ENCODE measurements around the gene TMEM247.

Gene TMEM247

DNA sequence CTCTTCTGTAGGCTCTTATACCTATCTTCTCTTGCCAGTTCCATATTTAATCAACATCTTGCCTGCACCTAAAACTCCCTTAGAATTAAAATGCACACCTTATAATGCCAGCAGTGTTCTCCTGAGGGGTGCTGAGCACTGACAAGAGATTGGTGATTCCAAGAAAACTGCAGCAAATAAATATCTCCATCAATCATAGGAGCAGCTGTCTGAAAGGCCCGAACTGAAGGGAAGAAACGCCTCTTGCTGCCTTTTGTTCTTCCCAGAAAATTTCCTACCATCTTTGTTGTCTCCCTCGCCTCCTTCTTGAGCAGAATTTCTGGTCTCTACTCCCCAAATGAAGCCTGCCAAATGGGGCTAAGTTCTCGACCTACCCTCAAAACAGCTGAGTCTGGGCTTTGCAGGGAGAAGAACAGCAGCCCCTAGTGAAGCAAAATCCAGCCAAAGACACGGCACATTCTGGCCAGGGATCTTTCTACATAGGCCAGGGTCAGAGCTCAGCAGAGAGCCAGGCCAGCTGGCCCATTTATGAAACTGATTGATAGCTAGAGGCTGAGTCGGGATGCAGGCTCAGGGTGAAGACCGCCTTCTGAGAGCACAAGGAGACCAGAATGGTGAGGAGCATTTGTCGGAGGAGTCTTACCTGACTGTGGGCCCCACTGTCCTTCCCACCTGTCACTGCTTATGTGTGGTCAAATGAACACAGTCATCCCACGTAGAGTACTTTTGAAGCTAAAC, 20.4 kb upstream of the TMEM247 start:
- TF ChIP-seq CTCF (conservative IDR thresholded peaks at IDR 0.05): no peak
- no peak overlapping the region for H3K27ac ChIP-seq

DNA sequence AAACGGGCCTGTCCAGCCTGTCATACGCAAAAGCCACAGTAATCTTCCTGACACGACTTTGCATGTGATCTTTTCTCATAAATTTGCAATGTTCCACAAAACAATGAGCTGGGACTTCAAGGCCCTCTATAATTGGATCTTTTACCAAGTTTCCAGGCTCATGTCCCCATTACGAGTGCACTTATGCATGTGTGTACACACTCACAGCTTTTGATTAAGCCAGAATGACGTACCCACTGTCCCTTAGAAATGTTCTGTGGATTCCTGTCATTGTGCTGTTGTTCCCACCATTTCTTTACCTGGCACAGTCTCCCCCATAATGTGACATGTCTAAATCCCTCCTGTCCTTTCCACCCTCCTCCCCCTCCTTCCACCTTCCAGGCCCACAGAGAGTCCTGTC, 19.7 kb upstream of the TMEM247 start:
- no peak overlapping the region for H3K27ac ChIP-seq
- no peak for TF ChIP-seq CTCF (conservative IDR thresholded peaks at IDR 0.05)

- no peak overlapping the region for H3K27ac ChIP-seq
- TF ChIP-seq CTCF (conservative IDR thresholded peaks at IDR 0.05): no peak
These were observed 19.0 kb upstream of the TMEM247 start for GRCh38 chr2:46460241-46460921.

DNA sequence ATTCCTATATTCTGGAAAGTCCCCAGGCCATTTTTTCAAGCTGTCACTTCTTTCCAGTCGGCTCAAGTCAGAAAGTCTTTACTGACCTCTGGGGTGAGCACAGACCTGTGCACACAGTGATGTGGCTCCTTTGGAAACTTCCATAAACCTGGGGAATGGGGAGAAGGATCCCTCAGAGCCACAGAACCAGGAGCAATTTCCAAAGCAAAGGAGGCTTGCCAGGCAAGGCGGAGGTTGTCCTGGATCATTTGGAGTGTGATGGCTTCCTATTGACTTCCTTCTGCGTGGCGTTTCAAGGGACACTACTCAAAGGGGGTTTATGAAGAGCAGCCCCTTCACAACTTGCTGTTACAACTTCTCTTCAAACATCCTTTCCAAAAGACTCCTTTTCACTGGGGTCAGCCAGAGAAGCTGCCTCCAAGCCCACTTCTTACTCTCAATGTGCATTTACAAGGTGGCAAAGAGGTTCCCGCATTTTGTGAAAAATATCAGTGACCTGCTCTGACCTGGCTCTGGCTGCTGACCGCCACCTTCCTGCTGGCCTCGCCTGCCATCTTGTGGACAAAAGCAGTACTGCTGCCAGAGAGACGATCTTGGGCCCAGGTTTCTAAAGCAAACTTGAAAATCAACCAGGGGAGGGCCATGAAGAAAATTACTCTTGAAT, 18.2 kb upstream of the TMEM247 start:
- TF ChIP-seq CTCF (conservative IDR thresholded peaks at IDR 0.05): peak; percentile 98
- no peak overlapping the region for H3K27ac ChIP-seq

- no peak; the same call in none of the 2 replicates for TF ChIP-seq CTCF (conservative IDR thresholded peaks at IDR 0.05)
These were observed 17.6 kb upstream of the TMEM247 start for GRCh38 chr2:46461709-46462171.

DNA sequence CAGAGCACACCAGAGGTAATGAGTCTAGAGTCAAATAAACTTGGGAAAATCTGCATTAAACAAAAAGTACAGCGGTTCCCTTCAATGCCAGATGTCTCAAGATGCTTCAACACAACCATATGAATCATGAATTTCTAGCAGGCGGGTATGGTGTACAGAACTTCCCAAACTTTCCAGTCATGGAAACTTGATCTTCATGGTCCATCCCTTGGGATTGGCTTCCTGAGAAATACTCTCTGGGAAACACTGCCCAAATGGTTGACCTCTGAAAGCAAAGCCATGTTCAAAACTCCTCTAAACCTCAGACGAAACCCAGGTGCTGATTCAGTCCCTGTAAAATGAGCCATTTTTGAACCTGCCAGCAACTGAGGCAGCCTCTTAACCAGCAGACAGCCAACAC, 16.4 kb upstream of the TMEM247 start:
- TF ChIP-seq CTCF (conservative IDR thresholded peaks at IDR 0.05): no peak
- no peak overlapping the region for H3K27ac ChIP-seq

More at GRCh38 chr2:46461709-46462171, 17.6 kb upstream of the TMEM247 start:
- H3K27ac ChIP-seq: no peak overlapping the region

- TF ChIP-seq CTCF (conservative IDR thresholded peaks at IDR 0.05): no peak
These were observed 10.2 kb upstream of the TMEM247 start for GRCh38 chr2:46469116-46469515.

More at GRCh38 chr2:46469116-46469515, 10.2 kb upstream of the TMEM247 start:
- no peak overlapping the region for H3K27ac ChIP-seq

Measured in VCaP (cell line).